Fibroblast of pulmonary artery (primary cell): ENCODE data around the gene CD164L2.
A peak's percentile ranks its signal among the peaks of the same experiment; 100 is the strongest.

Experiments used
- DNase-seq: peaks from one replicate; pipeline ENCODE4 v3.0.0-alpha.2; 2010; ENCODE audit warnings: low read depth
- H3K4me3 ChIP-seq: replicated peaks from 2 replicates; pipeline ENCODE4 v1.5.1; 2011; ENCODE audit warnings: low read depth, mild to moderate bottlenecking, control low read depth, low read length, moderate library complexity
- CTCF ChIP-seq: IDR thresholded peaks from 2 replicates; pipeline ENCODE4 v1.5.1; 2011; ENCODE audit warnings: mild to moderate bottlenecking, control low read depth, low read length, inconsistent platforms; ENCODE audit errors: missing control alignments

Gene CD164L2

GRCh38 chr1:27374362-27375086, 8.6 kb downstream of the CD164L2 start, which contains the start of gene FCN3:
FCN3 (minus strand) TSS chr1:27374824; CDS start chr1:27374818, 6 bp downstream.
- no peak for TF ChIP-seq CTCF
- DNase-seq = no peak
- no peak within 1 kb of the TSS for H3K4me3 ChIP-seq

GRCh38 chr1:27372808-27373690, 10.1 kb downstream of the CD164L2 start:
- TF ChIP-seq CTCF = peak; percentile 42
- H3K4me3 ChIP-seq = no peak overlapping the region
- DNase-seq = no peak

GRCh38 chr1:27372022-27372807, 10.9 kb downstream of the CD164L2 start:
- TF ChIP-seq CTCF = no peak

DNA sequence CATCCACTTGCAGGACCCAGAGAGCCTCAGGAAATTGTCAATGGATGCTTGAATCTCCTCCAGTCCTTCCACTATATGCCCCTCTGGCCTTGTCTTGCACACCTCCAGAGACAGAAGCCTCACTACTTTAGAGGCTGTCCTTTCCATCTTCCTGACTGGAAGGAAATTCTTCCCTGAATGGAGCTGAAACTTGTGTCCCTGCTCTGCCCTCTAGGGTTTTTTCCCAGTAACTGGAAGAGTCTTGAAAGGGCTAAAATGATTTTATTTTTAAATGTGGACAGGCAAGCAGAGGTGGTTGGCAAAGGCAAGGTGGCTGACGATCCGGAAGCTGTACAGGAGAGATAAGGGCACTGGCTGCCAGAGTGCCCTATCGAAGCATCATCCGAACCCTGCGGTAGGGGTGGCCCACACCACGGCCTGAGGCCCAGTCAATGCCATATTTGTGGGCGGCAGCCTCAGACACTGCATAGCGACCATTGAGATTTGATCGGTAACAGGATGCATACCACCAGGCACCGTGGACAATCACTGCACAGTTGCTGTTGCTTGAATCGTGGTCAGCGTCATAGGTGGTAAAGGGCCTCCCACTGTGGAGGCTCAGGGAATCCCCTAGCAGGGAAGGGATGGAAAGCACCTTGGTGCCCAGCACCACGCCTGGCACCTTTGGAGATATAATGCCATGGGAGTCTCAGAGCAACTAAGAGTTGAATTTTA, 14.1 kb downstream of the CD164L2 start:
- DNase-seq = peak; percentile 46
- TF ChIP-seq CTCF = peak; percentile 36
- no peak overlapping the region for H3K4me3 ChIP-seq

More at GRCh38 chr1:27372022-27372807, 10.9 kb downstream of the CD164L2 start:
- DNase-seq = no peak
- no peak overlapping the region for H3K4me3 ChIP-seq

GRCh38 chr1:27367160-27367650, 15.9 kb downstream of the CD164L2 start:
- no peak for TF ChIP-seq CTCF
- peak overlapping the region; percentile 78 for H3K4me3 ChIP-seq
- no peak for DNase-seq
